Neural crest cell (in vitro differentiated cells): Measurements from ENCODE around the gene SPRYD3. TPM values are rescaled to one million over a fixed set of nuclear protein-coding genes. Genes with fewer than 3 reads are reported as not detected.

ENCODE experiments used
- DNase-seq: peaks from one replicate; pipeline ENCODE4 v3.0.0; 2021; ENCODE audit warnings: low read depth, mixed read lengths, low spot score
- H3K27ac Mint-ChIP-seq: one replicate; pipeline ENCODE4 v1.8.0; 2021; ENCODE audit warnings: mild to moderate bottlenecking, mixed read lengths; ENCODE audit not compliant: unreplicated experiment
- H3K27me3 Mint-ChIP-seq: 2 replicates; pipeline ENCODE4 v1.8.0; 2021; ENCODE audit warnings: low read depth, mild to moderate bottlenecking, mixed read lengths
- H3K36me3 Mint-ChIP-seq: 2 replicates; pipeline ENCODE4 v1.8.0; 2021; ENCODE audit warnings: low read depth, mild to moderate bottlenecking, mixed read lengths
- H3K4me1 Mint-ChIP-seq: 2 replicates; pipeline ENCODE4 v1.8.0; 2021; ENCODE audit warnings: mixed read lengths
- H3K4me3 Mint-ChIP-seq: one replicate; pipeline ENCODE4 v1.8.0; 2021; ENCODE audit warnings: mild to moderate bottlenecking, mixed read lengths
- H3K9me3 Mint-ChIP-seq: 2 replicates; pipeline ENCODE4 v1.8.0; 2021; ENCODE audit warnings: mixed read lengths
- CTCF ChIP-seq: fragments of 200-600 bp; sonication (generic); conservative IDR thresholded peaks from 2 replicates; pipeline ENCODE4 v1.5.0; 2021; ENCODE audit warnings: antibody characterized with exemption, mild to moderate bottlenecking
- total RNA-seq: library from RNA; stranded (reverse); gene quantifications from 2 replicates; pipeline ENCODE4 v1.2.1, GENCODE V29; 2021

SPRYD3 gene
- total RNA-seq, 1 donor from 2014 or later: 11.2 TPM

- H3K27me3 Mint-ChIP-seq: no peaks in the 10 kb centered on the region
- H3K27ac Mint-ChIP-seq: no peak overlapping the region
- H3K36me3 Mint-ChIP-seq: no peaks in the 10 kb centered on the region
- H3K9me3 Mint-ChIP-seq: no peaks in the 10 kb centered on the region
- TF ChIP-seq CTCF: no peak
- no peak for DNase-seq
- H3K4me1 Mint-ChIP-seq: peaks cover 21% of the 10 kb centered on the region
- peak overlapping the region; percentile 52 for H3K4me3 Mint-ChIP-seq
These were observed 21.2 kb downstream of the SPRYD3 start for GRCh38 chr12:53057816-53058500.

GRCh38 chr12:53056901-53057300 lies 22.3 kb downstream of the SPRYD3 start:
- peaks cover 22% of the 10 kb centered on the region for H3K4me1 Mint-ChIP-seq
- TF ChIP-seq CTCF: no peak
- peak overlapping the region; percentile 72 for H3K4me3 Mint-ChIP-seq
- DNase-seq: no peak
- H3K27ac Mint-ChIP-seq: no peak overlapping the region
- H3K9me3 Mint-ChIP-seq: no peaks in the 10 kb centered on the region
- no peaks in the 10 kb centered on the region for H3K27me3 Mint-ChIP-seq
- H3K36me3 Mint-ChIP-seq: no peaks in the 10 kb centered on the region

GRCh38 chr12:53056296-53056695 lies 22.9 kb downstream of the SPRYD3 start:
- no peak for DNase-seq
- Mint-ChIP-seq H3K27me3 (no peaks in the 10 kb centered on the region), H3K36me3 (no peaks in the 10 kb centered on the region), H3K27ac (no peak overlapping the region), H3K4me1 (peaks cover 28% of the 10 kb centered on the region), H3K9me3 (no peaks in the 10 kb centered on the region), H3K4me3 (peak overlapping the region; percentile 72)
- no peak for TF ChIP-seq CTCF

- H3K27me3 Mint-ChIP-seq: peaks cover 2% of the 10 kb centered on the region
- no peak overlapping the region for H3K27ac Mint-ChIP-seq
- DNase-seq: no peak
- no peaks in the 10 kb centered on the region for H3K36me3 Mint-ChIP-seq
- H3K4me3 Mint-ChIP-seq: peak overlapping the region; percentile 77
- no peaks in the 10 kb centered on the region for H3K9me3 Mint-ChIP-seq
- TF ChIP-seq CTCF: no peak
- peaks cover 34% of the 10 kb centered on the region for H3K4me1 Mint-ChIP-seq
These were observed 23.5 kb downstream of the SPRYD3 start for GRCh38 chr12:53055471-53056266.

- H3K27me3 Mint-ChIP-seq: peaks cover 2% of the 10 kb centered on the region
- H3K4me1 Mint-ChIP-seq: peaks cover 43% of the 10 kb centered on the region
- no peak for TF ChIP-seq CTCF
- H3K36me3 Mint-ChIP-seq: no peaks in the 10 kb centered on the region
- peak overlapping the region; percentile 97 for H3K4me3 Mint-ChIP-seq
- peak overlapping the region; percentile 99 for H3K27ac Mint-ChIP-seq
- no peaks in the 10 kb centered on the region for H3K9me3 Mint-ChIP-seq
- peak; percentile 89 for DNase-seq
These were observed 24.9 kb downstream of the SPRYD3 start for GRCh38 chr12:53054112-53054878.
